ENCODE results near the gene LRRK1.

LRRK1 gene

GRCh38 chr15:100899601-100900000, 19.6 kb upstream of the LRRK1 start:
- no peaks in the 10 kb centered on the region for H3K4me1 ChIP-seq (ENCODE audit: insufficient read depth, low read length)
- ATAC-seq (ENCODE audit: insufficient read depth, low read depth), result no peak
- no peaks in the 10 kb centered on the region for H3K36me3 ChIP-seq (ENCODE audit: insufficient read depth, low read length)

DNA sequence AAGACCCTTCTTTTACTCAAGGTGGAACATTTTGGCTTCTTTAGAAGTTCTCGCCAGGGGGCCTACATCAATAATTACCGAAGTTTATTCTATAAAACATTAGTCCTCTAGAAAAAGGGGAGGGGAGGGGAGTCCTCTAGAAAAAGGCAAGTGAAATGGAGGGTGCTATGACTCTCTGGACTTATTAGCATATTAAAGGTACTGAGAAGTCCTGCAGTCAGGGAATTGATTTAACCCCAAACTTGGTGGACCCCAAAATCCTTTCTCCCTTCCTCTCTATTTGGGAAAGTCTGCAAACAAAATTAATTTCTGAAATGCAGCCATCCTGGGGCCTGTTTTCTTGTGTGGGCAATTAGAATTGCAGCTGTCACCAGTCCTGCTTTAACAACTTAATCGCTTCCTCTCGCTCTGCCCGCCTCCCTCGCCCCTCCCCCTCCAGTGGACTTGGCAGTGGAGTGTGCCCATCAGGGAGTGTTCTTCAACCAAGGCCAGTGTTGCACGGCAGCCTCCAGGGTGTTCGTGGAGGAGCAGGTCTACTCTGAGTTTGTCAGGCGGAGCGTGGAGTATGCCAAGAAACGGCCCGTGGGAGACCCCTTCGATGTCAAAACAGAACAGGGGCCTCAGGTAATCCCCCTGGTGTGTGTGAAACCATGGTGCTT, 18.9 kb upstream of the LRRK1 start:
- Histone ChIP-seq H4K20me1 (ENCODE audit: insufficient read depth, low read length) (no peaks in the 10 kb centered on the region), H3K27ac (ENCODE audit: low read length) (no peak overlapping the region), H3K27me3 (ENCODE audit: insufficient read depth, low read length, poor library complexity) (no peaks in the 10 kb centered on the region), H3K4me2 (ENCODE audit: insufficient read depth, low read length) (no peak overlapping the region), H3K79me2 (ENCODE audit: insufficient read depth, low read length) (no peaks in the 10 kb centered on the region), H3K9ac (ENCODE audit: low read depth, low read length) (no peak overlapping the region), H3K4me3 (ENCODE audit: low read depth in 1 of 2, low read length in 2 of 2) (no peak overlapping the region), H2AFZ (ENCODE audit: low read depth, low read length) (no peak overlapping the region), H3K9me3 (ENCODE audit: insufficient read depth, low read length, severe bottlenecking) (no peaks in the 10 kb centered on the region), H3K4me1 (ENCODE audit: insufficient read depth, low read length) (no peaks in the 10 kb centered on the region), H3K36me3 (ENCODE audit: insufficient read depth, low read length) (no peaks in the 10 kb centered on the region)
- ATAC-seq (ENCODE audit: insufficient read depth, low read depth), result no peak
- no peak for TF ChIP-seq CTCF (IDR thresholded peaks at IDR 0.05; ENCODE audit: borderline replicate concordance, extremely low read depth, low read length, poor library complexity, severe bottlenecking)
- DNase-seq, result no peak

More at GRCh38 chr15:100899601-100900000, 19.6 kb upstream of the LRRK1 start:
- no peak overlapping the region for H3K4me2 ChIP-seq (ENCODE audit: insufficient read depth, low read length)
- no peak overlapping the region for H3K4me3 ChIP-seq (ENCODE audit: low read depth in 1 of 2, low read length in 2 of 2)
- no peak overlapping the region for H3K9ac ChIP-seq (ENCODE audit: low read depth, low read length)
- TF ChIP-seq CTCF (IDR thresholded peaks at IDR 0.05; ENCODE audit: borderline replicate concordance, extremely low read depth, low read length, poor library complexity, severe bottlenecking) (no peak), EZH2 (IDR thresholded peaks at IDR 0.05; ENCODE audit: borderline replicate concordance, low read depth, low read length, severe bottlenecking) (no peak)
- H2AFZ ChIP-seq (ENCODE audit: low read depth, low read length), result no peak overlapping the region
- H3K27ac ChIP-seq (ENCODE audit: low read length), result no peak overlapping the region
- H3K27me3 ChIP-seq (ENCODE audit: insufficient read depth, low read length, poor library complexity), result no peaks in the 10 kb centered on the region
- H4K20me1 ChIP-seq (ENCODE audit: insufficient read depth, low read length), result no peaks in the 10 kb centered on the region
- H3K9me3 ChIP-seq (ENCODE audit: insufficient read depth, low read length, severe bottlenecking), result no peaks in the 10 kb centered on the region
- no peak for DNase-seq
- H3K79me2 ChIP-seq (ENCODE audit: insufficient read depth, low read length), result no peaks in the 10 kb centered on the region

- no peak overlapping the region for H3K4me3 ChIP-seq (ENCODE audit: low read depth in 1 of 2, low read length in 2 of 2)
- H3K9ac ChIP-seq (ENCODE audit: low read depth, low read length), result no peak overlapping the region
- ATAC-seq (ENCODE audit: insufficient read depth, low read depth) (no peak), DNase-seq (no peak)
- H3K27ac ChIP-seq (ENCODE audit: low read length), result no peak overlapping the region
- H3K4me1 ChIP-seq (ENCODE audit: insufficient read depth, low read length), result no peaks in the 10 kb centered on the region
- H3K4me2 ChIP-seq (ENCODE audit: insufficient read depth, low read length), result no peak overlapping the region
- H3K79me2 ChIP-seq (ENCODE audit: insufficient read depth, low read length), result no peaks in the 10 kb centered on the region
- H3K36me3 ChIP-seq (ENCODE audit: insufficient read depth, low read length), result no peaks in the 10 kb centered on the region
- H4K20me1 ChIP-seq (ENCODE audit: insufficient read depth, low read length), result no peaks in the 10 kb centered on the region
- no peak overlapping the region for H2AFZ ChIP-seq (ENCODE audit: low read depth, low read length)
- H3K9me3 ChIP-seq (ENCODE audit: insufficient read depth, low read length, severe bottlenecking), result no peaks in the 10 kb centered on the region
- H3K27me3 ChIP-seq (ENCODE audit: insufficient read depth, low read length, poor library complexity), result peaks cover under 1% of the 10 kb centered on the region
- TF ChIP-seq CTCF (IDR thresholded peaks at IDR 0.05; ENCODE audit: borderline replicate concordance, extremely low read depth, low read length, poor library complexity, severe bottlenecking), result no peak
- TF ChIP-seq EZH2 (IDR thresholded peaks at IDR 0.05; ENCODE audit: borderline replicate concordance, low read depth, low read length, severe bottlenecking), result no peak
Observed at GRCh38 chr15:100900795-100901169, 18.4 kb upstream of the LRRK1 start.

DNA sequence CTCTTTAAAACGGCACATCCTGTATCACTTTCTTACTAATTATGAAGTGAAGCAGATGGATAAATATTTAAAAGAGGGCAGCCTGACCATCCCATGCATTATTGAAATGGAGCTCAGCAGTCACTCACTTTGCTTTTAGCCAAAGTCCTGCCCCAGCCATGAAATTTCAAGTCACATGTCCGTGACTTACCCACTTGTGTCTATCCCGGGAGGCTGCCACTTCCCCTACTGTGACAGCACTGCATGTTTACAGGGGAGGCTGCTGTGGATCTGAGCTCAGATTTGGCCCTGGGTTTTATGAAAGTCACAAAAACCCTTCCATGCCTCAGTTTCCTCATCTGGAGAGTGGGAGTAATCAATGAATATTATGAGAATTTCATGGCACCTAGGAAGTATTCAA, 17.9 kb upstream of the LRRK1 start:
- no peak overlapping the region for H3K4me2 ChIP-seq (ENCODE audit: insufficient read depth, low read length)
- no peaks in the 10 kb centered on the region for H4K20me1 ChIP-seq (ENCODE audit: insufficient read depth, low read length)
- H3K9me3 ChIP-seq (ENCODE audit: insufficient read depth, low read length, severe bottlenecking), result no peaks in the 10 kb centered on the region
- no peak for ATAC-seq (ENCODE audit: insufficient read depth, low read depth)
- H2AFZ ChIP-seq (ENCODE audit: low read depth, low read length), result no peak overlapping the region
- no peak overlapping the region for H3K9ac ChIP-seq (ENCODE audit: low read depth, low read length)
- no peaks in the 10 kb centered on the region for H3K36me3 ChIP-seq (ENCODE audit: insufficient read depth, low read length)
- H3K27ac ChIP-seq (ENCODE audit: low read length), result no peak overlapping the region
- TF ChIP-seq CTCF (IDR thresholded peaks at IDR 0.05; ENCODE audit: borderline replicate concordance, extremely low read depth, low read length, poor library complexity, severe bottlenecking) (no peak), EZH2 (IDR thresholded peaks at IDR 0.05; ENCODE audit: borderline replicate concordance, low read depth, low read length, severe bottlenecking) (no peak)
- H3K4me3 ChIP-seq (ENCODE audit: low read depth in 1 of 2, low read length in 2 of 2), result no peak overlapping the region
- H3K27me3 ChIP-seq (ENCODE audit: insufficient read depth, low read length, poor library complexity), result peaks cover 5% of the 10 kb centered on the region
- H3K79me2 ChIP-seq (ENCODE audit: insufficient read depth, low read length), result no peaks in the 10 kb centered on the region
- no peak for DNase-seq
- H3K4me1 ChIP-seq (ENCODE audit: insufficient read depth, low read length), result no peaks in the 10 kb centered on the region
